Neural progenitor cell (in vitro differentiated cells): ENCODE measurements around the gene PCDHGA9. TPM values are rescaled to one million over a fixed set of nuclear protein-coding genes. Genes with fewer than 3 reads are reported as not detected.
"Not testable (repeated sequence)": the region's sequence is repeated elsewhere in the genome, so short reads cannot be mapped to it uniquely, and the experiment has no call there.

ENCODE experiments used
- DNase-seq: peaks from one replicate; pipeline ENCODE4 v3.0.0-alpha.2; 2016; ENCODE audit warnings: low spot score
- H2AFZ ChIP-seq: fragments of 200-600 bp; sonication (generic); replicated peaks from 2 replicates; pipeline ENCODE4 v1.6.1; 2016; ENCODE audit warnings: antibody characterized with exemption
- H3F3A ChIP-seq: fragments of 200-600 bp; sonication (generic); 2 replicates; pipeline ENCODE4 v1.6.1; 2016; ENCODE audit warnings: antibody characterized with exemption, low read depth
- H3K27ac ChIP-seq: fragments of 200-600 bp; sonication (generic); 2 replicates; pipeline ENCODE4 v1.5.1; 2016; ENCODE audit warnings: mild to moderate bottlenecking
- H3K27me3 ChIP-seq: fragments of 200-600 bp; sonication (generic); 2 replicates; pipeline ENCODE4 v1.6.1; 2016; ENCODE audit warnings: mild to moderate bottlenecking, moderate library complexity
- H3K36me3 ChIP-seq: fragments of 200-600 bp; sonication (generic); 2 replicates; pipeline ENCODE4 v1.5.1; 2016
- H3K4me1 ChIP-seq: fragments of 200-600 bp; sonication (generic); 2 replicates; pipeline ENCODE4 v1.6.1; 2016; ENCODE audit warnings: mixed run types
- H3K4me2 ChIP-seq: fragments of 200-600 bp; sonication (generic); 2 replicates; pipeline ENCODE4 v1.6.1; 2016
- H3K4me3 ChIP-seq: fragments of 200-600 bp; sonication (generic); 2 replicates; pipeline ENCODE4 v1.5.1; 2016
- H3K79me2 ChIP-seq: fragments of 200-600 bp; sonication (generic); 2 replicates; pipeline ENCODE4 v1.6.1; 2016; ENCODE audit warnings: low read depth
- H3K9ac ChIP-seq: fragments of 200-600 bp; sonication (generic); 2 replicates; pipeline ENCODE4 v1.6.1; 2016
- H3K9me3 ChIP-seq: fragments of 200-600 bp; sonication (generic); 2 replicates; pipeline ENCODE4 v1.5.1; 2016; ENCODE audit warnings: low read depth
- H4K20me1 ChIP-seq: fragments of 200-600 bp; sonication (generic); 2 replicates; pipeline ENCODE4 v1.6.1; 2016; ENCODE audit warnings: low read depth
- H3K27ac Mint-ChIP-seq: 3 replicates; pipeline ENCODE4 v1.8.0; 2021; ENCODE audit warnings: mixed read lengths
- H3K27me3 Mint-ChIP-seq: 2 replicates; pipeline ENCODE4 v1.8.0; 2022; ENCODE audit warnings: low read depth, mild to moderate bottlenecking, inconsistent platforms, moderate library complexity, mixed read lengths; ENCODE audit not compliant: insufficient read depth
- H3K36me3 Mint-ChIP-seq: 3 replicates; pipeline ENCODE4 v1.8.0; 2021; ENCODE audit warnings: mixed read lengths
- H3K4me1 Mint-ChIP-seq: 3 replicates; pipeline ENCODE4 v1.8.0; 2021; ENCODE audit warnings: mixed read lengths
- H3K4me3 Mint-ChIP-seq: 3 replicates; pipeline ENCODE4 v1.8.0; 2021; ENCODE audit warnings: mild to moderate bottlenecking, moderate library complexity, mixed read lengths
- H3K9me3 Mint-ChIP-seq: 3 replicates; pipeline ENCODE4 v1.8.0; 2020; ENCODE audit warnings: mixed read lengths
- EZH2 ChIP-seq: fragments of 200-600 bp; sonication (generic); IDR thresholded peaks from 2 replicates; pipeline ENCODE4 v1.6.1; 2017; ENCODE audit warnings: antibody characterized with exemption, mild to moderate bottlenecking, moderate library complexity
- EZH2phosphoT487 ChIP-seq: fragments of 200-600 bp; sonication (generic); IDR thresholded peaks from 2 replicates; pipeline ENCODE4 v1.6.1; 2017; ENCODE audit warnings: antibody characterized with exemption
- total RNA-seq: library from RNA; depleted of rRNA; stranded (reverse); fragments of >200 nt; gene quantifications from 2 replicates; pipeline ENCODE4 v1.2.3, GENCODE V29; 2015; ENCODE audit warnings: low replicate concordance
- TF ChIP-seq, protein P1 (sequence below): fragments of 200-600 bp; sonication (generic); IDR thresholded peaks from 2 replicates; pipeline ENCODE4 v1.5.1; 2017; ENCODE audit warnings: antibody characterized with exemption, mild to moderate bottlenecking

Gene PCDHGA9
- total RNA-seq, 1 donor from 2014 or later, result 0.97 TPM

DNA sequence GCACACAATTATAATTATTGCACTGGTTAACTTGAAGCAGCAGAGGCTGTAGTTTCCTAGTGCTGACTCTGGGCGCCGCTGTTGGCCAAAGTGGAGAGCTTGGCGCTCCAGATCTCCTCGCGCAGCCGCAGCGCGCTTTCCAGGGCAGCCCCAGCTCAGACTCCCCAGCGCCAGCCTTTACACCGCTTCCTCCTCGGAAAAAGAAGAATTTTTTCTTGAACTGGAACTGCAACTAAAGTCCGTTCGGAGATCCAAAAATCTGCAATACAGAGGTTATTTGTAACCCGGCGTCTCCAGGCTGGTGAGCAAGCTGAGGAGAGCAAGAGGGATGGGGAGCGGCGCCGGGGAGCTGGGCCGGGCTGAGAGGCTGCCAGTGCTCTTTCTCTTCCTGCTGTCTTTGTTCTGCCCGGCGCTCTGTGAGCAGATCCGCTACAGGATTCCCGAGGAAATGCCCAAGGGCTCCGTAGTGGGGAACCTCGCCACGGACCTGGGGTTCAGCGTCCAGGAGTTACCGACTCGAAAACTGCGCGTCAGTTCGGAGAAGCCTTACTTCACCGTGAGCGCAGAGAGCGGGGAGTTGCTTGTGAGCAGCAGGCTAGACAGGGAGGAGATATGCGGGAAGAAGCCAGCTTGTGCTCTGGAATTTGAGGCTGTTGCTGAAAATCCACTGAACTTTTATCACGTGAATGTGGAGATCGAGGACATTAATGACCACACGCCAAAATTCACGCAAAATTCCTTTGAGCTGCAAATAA, 14.8 kb upstream of the PCDHGA9 start, which contains the start of gene PCDHGB4:
TSS of gene PCDHGB4 (plus strand) at position 142 of the 755 bp plus-strand sequence. CDS start at position 329, 187 bp downstream.
- H3K36me3 ChIP-seq, result peaks cover 11% of the 10 kb centered on the region
- H2AFZ ChIP-seq, H3K9ac ChIP-seq, H3K79me2 ChIP-seq, H3K4me1 ChIP-seq, H3K36me3 Mint-ChIP-seq, H3K4me1 Mint-ChIP-seq, H3K4me3 Mint-ChIP-seq, H4K20me1 ChIP-seq, H3K27ac Mint-ChIP-seq, H3K27ac ChIP-seq, H3F3A ChIP-seq, H3K27me3 ChIP-seq, H3K27me3 Mint-ChIP-seq: not testable (repeated sequence)
- H3K9me3 Mint-ChIP-seq, result peaks cover 56% of the 10 kb centered on the region
- peaks cover 32% of the 10 kb centered on the region for H3K9me3 ChIP-seq
- peak; percentile 68 for DNase-seq
- peak within 1 kb of the TSS; percentile 41 for H3K4me3 ChIP-seq
- H3K4me2 ChIP-seq, result peak within 1 kb of the TSS; percentile 46
- TF ChIP-seq, protein P1, sequence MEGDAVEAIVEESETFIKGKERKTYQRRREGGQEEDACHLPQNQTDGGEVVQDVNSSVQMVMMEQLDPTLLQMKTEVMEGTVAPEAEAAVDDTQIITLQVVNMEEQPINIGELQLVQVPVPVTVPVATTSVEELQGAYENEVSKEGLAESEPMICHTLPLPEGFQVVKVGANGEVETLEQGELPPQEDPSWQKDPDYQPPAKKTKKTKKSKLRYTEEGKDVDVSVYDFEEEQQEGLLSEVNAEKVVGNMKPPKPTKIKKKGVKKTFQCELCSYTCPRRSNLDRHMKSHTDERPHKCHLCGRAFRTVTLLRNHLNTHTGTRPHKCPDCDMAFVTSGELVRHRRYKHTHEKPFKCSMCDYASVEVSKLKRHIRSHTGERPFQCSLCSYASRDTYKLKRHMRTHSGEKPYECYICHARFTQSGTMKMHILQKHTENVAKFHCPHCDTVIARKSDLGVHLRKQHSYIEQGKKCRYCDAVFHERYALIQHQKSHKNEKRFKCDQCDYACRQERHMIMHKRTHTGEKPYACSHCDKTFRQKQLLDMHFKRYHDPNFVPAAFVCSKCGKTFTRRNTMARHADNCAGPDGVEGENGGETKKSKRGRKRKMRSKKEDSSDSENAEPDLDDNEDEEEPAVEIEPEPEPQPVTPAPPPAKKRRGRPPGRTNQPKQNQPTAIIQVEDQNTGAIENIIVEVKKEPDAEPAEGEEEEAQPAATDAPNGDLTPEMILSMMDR, result peak; percentile 66

DNA sequence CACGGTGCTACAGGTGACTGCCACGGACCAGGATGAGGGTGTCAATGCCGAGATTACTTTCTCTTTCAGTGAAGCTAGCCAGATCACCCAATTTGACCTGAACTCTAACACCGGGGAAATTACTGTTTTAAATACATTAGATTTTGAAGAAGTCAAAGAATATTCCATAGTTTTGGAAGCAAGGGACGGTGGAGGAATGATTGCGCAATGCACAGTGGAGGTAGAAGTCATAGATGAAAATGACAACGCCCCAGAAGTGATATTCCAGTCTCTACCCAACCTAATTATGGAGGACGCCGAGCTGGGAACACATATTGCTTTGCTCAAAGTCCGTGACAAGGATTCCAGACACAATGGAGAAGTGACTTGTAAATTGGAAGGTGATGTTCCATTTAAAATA, 13.9 kb upstream of the PCDHGA9 start:
- Histone ChIP-seq H3K4me2 (no peak overlapping the region), H3K4me3 (peak overlapping the region; percentile 13), H3K27me3 (no peaks in the 10 kb centered on the region), H4K20me1 (no peaks in the 10 kb centered on the region), H3K4me1 (no peaks in the 10 kb centered on the region), H3K36me3 (peaks cover 17% of the 10 kb centered on the region), H3K79me2 (no peaks in the 10 kb centered on the region), H3K27ac (no peak overlapping the region), H3F3A (peaks cover 7% of the 10 kb centered on the region), H3K9ac (no peak overlapping the region), H3K9me3 (peaks cover 40% of the 10 kb centered on the region), H2AFZ (no peak overlapping the region)
- H3K36me3 Mint-ChIP-seq, result peaks cover 9% of the 10 kb centered on the region
- H3K27me3 Mint-ChIP-seq, result peaks cover 5% of the 10 kb centered on the region
- no peak overlapping the region for H3K27ac Mint-ChIP-seq
- H3K4me1 Mint-ChIP-seq, result no peaks in the 10 kb centered on the region
- TF ChIP-seq, protein P1, result no peak
- TF ChIP-seq EZH2phosphoT487 (no peak), EZH2 (no peak)
- no peak overlapping the region for H3K4me3 Mint-ChIP-seq
- DNase-seq, result no peak
- H3K9me3 Mint-ChIP-seq, result peaks cover 58% of the 10 kb centered on the region

DNA sequence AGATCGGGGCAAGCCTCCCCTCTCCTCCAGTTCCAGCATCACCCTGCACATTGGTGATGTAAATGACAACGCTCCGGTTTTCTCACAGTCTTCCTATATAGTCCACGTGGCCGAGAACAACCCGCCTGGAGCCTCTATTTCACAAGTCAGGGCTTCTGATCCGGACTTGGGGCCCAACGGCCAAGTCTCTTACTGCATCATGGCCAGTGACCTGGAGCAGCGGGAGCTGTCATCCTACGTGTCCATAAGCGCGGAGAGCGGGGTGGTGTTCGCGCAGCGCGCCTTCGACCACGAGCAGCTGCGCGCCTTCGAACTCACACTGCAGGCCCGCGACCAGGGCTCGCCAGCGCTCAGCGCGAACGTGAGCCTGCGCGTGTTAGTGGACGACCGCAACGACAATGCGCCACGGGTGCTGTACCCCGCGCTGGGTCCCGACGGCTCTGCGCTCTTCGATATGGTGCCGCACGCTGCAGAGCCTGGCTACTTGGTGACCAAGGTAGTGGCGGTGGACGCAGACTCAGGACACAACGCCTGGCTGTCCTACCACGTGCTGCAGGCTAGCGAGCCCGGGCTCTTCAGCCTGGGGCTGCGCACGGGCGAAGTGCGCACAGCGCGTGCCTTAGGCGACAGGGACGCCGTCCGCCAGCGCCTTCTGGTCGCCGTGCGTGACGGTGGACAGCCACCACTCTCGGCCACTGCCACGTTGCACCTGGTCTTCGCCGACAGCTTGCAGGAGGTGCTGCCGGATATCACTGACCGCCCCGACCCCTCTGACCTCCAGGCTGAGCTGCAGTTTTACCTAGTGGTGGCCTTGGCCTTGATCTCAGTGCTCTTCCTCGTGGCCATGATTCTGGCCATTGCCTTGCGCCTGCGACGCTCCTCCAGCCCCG, 13.2 kb upstream of the PCDHGA9 start:
- TF ChIP-seq EZH2, result no peak
- TF ChIP-seq EZH2phosphoT487, result no peak
- peaks cover 45% of the 10 kb centered on the region for H3K9me3 ChIP-seq
- peaks cover 7% of the 10 kb centered on the region for H3F3A ChIP-seq
- no peak overlapping the region for H3K9ac ChIP-seq
- H3K27me3 ChIP-seq, result no peaks in the 10 kb centered on the region
- H3K9me3 Mint-ChIP-seq, result peaks cover 58% of the 10 kb centered on the region
- no peak overlapping the region for H3K4me2 ChIP-seq
- H3K36me3 Mint-ChIP-seq, result peaks cover 9% of the 10 kb centered on the region
- H3K27ac Mint-ChIP-seq, result no peak overlapping the region
- no peaks in the 10 kb centered on the region for H3K79me2 ChIP-seq
- H2AFZ ChIP-seq, result no peak overlapping the region
- H3K4me1 ChIP-seq, result no peaks in the 10 kb centered on the region
- no peak overlapping the region for H3K27ac ChIP-seq
- no peaks in the 10 kb centered on the region for H4K20me1 ChIP-seq
- no peak overlapping the region for H3K4me3 ChIP-seq
- no peak overlapping the region for H3K4me3 Mint-ChIP-seq
- H3K4me1 Mint-ChIP-seq, result no peaks in the 10 kb centered on the region
- peaks cover 5% of the 10 kb centered on the region for H3K27me3 Mint-ChIP-seq
- no peak for DNase-seq
- H3K36me3 ChIP-seq, result peaks cover 19% of the 10 kb centered on the region
